ENCODE data around the gene ARID1B.

DNA sequence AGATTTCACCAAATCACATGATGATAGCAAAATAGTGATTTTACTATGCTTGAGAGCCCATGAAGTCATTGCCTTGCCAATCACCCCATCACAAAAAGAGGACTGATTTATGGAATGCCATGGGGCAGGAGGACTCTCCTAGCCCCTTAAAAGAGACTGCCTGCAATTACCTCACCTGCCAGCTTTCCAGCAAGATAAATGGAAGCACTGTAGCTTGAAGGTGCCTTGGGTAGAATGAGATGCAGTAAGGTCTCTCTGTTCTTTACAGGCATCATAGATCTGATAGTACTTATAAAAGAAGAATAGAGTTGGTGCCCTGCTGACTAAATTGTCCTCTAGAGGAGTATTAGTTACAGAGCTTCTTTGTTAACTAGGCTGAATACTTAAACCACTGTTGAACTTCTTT is 303.8 kb downstream of the ARID1B start:
- TF ChIP-seq, protein P1, sequence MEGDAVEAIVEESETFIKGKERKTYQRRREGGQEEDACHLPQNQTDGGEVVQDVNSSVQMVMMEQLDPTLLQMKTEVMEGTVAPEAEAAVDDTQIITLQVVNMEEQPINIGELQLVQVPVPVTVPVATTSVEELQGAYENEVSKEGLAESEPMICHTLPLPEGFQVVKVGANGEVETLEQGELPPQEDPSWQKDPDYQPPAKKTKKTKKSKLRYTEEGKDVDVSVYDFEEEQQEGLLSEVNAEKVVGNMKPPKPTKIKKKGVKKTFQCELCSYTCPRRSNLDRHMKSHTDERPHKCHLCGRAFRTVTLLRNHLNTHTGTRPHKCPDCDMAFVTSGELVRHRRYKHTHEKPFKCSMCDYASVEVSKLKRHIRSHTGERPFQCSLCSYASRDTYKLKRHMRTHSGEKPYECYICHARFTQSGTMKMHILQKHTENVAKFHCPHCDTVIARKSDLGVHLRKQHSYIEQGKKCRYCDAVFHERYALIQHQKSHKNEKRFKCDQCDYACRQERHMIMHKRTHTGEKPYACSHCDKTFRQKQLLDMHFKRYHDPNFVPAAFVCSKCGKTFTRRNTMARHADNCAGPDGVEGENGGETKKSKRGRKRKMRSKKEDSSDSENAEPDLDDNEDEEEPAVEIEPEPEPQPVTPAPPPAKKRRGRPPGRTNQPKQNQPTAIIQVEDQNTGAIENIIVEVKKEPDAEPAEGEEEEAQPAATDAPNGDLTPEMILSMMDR (IDR thresholded peaks at IDR 0.05), result no peak
- TF ChIP-seq EZH2 (IDR thresholded peaks at IDR 0.05; ENCODE audit: borderline replicate concordance, insufficient read depth, low read depth, low read length, poor library complexity, severe bottlenecking), result no peak
